Forelimb muscle (tissue), 1 donor: ENCODE data around the gene ELF2. TPM values are rescaled to one million over a fixed set of nuclear protein-coding genes. Genes with fewer than 3 reads are reported as not detected.
A peak's percentile ranks its signal among the peaks of the same experiment; 100 is the strongest.
"Not testable (repeated sequence)": the region's sequence is repeated elsewhere in the genome, so short reads cannot be mapped to it uniquely, and the experiment has no call there.

Experiments used
- DNase-seq: peaks from one replicate; pipeline ENCODE4 v3.0.0-alpha.2; 2013; ENCODE audit warnings: low read depth
- polyA plus RNA-seq: library from polyadenylated mRNA; unstranded; fragments of 120-200 nt; gene quantifications from one replicate; pipeline ENCODE4 v1.2.1, GENCODE V29; 2013; ENCODE audit not compliant: insufficient read length

ELF2 gene
- polyA plus RNA-seq, 1 donor, result 45.7 TPM

DNA sequence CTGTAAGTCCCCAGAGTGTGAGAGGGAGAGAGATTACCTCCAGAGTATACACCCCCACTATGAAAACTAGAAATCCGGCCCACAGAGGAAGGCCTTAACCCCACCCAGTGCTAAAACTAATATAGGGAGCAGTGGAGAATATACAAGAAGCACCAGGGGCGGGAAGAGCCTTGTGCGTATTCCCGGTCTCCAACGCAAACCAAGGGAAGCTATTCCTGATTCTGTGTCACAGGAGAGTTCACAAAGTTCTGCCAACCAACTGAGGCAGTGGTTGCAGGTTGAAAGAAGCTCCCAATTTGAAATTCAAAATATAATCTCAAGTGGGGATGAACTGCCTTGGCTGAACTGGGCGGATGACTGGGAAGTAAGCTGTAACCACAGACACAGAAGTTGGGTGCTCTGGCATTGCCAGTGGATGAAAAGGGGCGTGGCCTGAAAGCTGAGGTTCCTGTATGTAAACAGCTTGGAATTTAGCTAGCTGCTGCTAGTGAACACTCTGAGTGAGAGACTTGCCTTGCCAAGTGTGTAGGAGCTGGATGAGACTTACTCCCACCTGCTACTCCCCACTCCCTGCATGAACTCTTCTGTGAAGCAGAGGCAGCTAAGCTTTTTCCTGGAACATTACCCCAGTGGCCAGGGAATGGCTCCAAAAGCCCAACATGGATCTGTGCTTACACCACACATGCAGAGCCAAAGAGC is 32.7 kb downstream of the ELF2 start:
- no peak for DNase-seq

DNA sequence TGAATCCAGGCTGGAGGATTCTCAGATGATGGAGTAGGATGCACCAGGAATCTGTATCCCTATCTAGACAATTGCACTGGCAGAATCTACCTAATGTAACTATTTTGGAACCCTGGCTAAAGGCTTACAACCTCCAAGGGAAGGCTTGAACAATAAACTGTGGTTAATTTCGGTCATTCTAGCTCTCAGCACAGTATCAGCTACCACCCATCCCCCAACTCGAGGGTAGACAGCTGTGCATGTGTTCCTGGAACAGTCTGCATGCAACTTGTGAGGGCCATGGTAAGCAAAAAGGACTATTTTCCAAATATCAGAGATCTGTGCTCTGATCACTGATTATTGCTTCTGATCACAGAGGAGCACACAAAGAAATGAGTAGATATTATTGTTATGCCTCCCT is 34.0 kb downstream of the ELF2 start:
- no peak for DNase-seq

DNA sequence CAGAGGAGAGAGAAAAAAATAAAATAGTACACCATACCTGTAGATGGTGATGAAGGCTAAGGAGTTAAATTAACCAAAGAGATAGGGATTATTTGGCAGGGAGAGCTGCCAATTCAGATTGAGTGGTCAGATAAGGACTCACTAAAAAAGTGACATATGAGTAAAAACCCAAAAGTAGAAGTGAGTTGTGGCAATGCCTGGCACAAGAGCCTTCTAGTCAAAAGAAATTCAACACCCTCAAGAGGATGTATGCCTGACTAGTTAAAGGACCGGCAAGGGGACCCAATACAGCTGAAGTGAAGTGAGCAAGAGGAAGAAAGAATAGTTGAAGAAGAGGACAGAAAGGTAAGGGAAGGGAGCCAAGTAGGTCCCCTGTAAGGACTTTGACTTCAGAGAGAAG is 34.9 kb downstream of the ELF2 start:
- DNase-seq, result no peak

DNA sequence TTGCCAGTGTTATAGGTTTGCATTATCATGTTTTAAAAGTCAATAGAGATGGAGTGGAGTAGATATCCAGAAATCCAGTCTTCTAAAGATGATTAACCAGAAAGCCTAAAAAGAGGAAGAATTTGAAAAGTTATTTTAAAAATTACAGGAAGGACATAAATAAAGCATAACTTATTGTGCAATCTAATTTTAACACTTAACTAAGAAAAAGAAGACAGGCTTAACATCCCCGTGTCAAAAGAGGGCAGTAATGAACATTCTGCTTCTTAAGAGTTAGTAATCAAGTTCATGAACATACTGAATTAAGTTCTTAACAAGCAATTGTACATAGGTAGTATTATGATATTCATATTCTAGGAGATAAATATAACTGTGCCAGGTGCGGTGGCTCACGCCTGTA is 39.3 kb downstream of the ELF2 start:
- DNase-seq, result no peak

DNA sequence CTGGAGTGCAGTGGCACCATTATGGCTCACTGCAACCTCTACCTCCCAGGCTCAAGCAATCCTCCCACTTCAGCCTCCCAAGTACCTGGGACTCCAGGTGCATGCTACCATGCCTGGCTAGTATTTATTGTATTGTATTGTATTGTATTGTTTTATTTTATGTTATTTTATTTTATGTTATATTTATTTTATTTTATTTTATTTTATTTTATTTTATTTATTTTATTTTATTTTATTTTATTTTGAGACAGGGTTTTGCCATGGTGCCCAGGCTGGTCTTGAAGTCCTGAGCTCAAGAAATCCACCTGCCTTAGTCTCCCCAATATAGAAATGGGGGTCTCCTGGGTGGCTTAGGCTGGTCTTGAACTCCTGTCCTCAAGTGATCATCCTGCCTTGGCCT is 42.6 kb downstream of the ELF2 start:
- DNase-seq, result no peak

DNA sequence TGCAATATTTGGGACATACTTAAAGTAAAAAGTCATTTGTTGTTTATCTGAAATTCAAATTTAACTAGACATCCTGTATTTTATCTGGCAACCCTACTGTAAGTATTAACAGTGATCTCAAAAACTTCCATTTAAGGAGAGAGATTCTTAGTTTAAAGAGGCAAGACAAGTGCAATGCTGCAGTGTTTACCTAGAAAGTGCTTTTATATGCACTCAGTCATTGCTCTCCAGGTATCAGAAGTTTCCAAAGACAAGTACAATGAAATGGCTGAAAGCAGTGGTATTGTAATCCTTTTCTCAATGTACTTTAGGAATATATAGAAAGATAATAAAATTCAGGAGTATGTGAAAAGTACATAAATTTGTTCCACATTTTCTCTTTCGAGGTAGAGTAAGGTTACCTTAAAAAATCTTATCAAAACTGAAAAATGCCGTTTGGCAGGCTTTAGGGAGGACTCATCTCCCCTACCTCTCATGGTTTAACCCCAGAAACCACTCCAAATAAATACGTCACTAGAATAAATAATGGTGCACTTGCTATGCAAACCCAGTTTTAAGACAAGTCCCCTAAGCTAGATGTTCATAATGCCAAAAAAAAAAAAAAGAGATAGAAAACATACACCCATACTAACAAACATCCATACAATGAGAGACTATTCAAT is 45.7 kb downstream of the ELF2 start:
- DNase-seq, result no peak

DNA sequence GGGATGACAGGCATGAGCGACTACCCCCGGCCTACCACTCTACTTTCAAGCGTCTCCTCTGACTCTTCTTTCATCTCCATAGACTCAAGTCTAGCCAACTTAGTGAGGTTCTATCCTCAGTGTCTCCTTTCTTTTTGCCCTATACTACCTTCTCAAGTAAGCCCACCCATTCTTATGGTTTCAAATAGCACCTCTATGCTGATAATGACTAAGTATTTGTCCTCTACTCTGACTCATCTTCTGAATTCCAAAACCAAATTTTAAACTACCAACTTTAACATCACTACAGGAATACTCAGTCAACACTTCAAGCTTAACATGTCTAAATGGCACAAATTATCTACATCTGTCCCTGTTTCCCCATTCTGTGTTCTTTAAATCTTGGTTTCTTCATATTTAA is 47.8 kb downstream of the ELF2 start:
- no peak for DNase-seq

DNA sequence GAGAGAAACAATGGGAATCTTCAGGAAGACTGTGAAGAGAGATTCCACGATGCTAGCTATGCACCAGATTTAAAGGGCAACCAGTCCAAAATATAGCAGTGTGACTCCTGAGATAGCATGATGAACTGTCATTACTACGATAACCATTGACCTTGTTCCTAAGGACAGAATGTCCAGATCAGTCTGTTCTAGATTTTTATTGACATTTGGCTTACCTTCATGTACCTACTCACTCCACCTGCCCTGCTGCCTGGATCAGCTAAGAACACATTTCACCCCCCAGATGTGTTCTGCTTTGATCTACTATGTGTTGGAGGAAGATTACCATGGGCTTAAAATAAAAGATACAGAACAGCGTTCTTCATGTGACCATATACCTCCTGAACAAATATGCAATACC is 50.1 kb downstream of the ELF2 start:
- no peak for DNase-seq

DNA sequence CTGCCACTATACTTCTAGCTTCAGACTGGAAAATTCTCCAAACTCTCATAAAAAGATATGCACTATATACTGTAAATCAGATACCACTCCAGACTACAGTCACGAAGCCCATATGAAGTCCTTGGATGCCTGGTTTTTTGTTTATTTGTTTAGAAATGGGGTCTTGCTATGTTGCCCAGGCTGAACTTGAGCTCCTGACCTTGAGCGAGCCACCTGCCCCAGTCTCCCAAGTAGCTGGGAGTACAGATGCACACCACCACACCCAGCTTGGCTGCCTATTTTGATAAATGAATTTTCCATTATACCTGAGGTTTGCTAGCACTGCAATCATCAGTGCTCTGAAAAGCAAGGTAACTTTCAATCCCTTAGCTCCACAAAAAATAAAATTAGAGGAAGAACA is 53.1 kb downstream of the ELF2 start:
- no peak for DNase-seq

DNA sequence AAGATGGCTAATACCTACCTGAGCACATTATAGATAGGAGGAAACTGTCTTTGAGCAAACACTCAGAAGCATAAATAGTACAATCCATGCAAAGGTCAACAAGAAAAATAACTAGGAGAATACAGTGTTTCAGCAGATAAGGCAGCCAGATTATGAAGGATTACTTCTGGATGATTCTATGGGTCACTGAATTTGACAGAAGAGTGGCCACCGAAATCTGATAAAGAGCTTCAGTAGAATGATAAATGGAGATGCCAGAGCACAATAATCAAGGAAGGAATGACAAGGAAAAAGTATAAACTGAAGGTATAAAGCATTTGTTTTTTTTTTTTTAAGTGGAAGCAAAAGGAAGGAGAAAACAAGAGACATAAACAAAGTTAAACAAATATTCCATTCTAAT is 58.7 kb downstream of the ELF2 start:
- DNase-seq, result no peak

DNA sequence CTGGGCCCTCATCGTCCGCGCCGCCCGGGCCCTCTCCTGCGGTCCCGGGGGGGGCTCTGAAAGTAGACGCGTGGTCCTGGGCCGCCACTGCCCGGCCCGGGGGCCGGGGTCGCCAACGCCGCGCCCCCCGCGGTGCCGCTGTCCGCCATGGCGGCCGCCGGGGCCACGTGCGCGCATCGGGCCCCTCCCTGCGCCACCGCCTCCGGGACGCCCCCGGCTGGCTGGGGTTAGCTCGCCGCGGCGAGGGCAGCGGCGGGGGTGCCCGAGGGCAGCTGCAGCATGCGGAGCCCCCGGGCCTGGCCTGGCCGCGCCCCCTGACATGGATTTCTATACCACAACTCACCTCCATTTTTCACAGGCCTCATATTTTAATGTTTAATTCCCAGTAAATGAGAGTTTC is 61.8 kb downstream of the ELF2 start:
- DNase-seq, result no peak

DNA sequence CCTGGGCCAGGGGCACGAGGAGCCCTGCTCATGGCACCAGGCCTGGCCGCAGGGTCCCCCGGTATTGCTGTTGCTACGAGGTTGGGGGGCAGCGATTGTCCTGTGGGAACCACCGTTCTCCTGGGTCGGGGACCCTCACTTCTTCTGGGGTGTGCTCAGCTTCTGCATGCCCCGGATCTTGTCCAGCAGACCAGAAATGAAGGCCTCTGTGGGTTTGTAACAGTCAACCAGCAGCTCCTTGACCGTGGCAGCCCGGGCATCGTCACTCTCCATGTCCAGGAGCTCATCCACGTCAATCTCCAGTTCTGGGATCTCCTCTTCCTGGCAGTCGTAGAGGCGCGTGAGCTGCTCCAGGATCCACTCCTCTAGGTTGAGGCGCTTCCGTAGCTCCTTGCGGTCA is 62.2 kb downstream of the ELF2 start:
- DNase-seq, result not testable (repeated sequence)

DNA sequence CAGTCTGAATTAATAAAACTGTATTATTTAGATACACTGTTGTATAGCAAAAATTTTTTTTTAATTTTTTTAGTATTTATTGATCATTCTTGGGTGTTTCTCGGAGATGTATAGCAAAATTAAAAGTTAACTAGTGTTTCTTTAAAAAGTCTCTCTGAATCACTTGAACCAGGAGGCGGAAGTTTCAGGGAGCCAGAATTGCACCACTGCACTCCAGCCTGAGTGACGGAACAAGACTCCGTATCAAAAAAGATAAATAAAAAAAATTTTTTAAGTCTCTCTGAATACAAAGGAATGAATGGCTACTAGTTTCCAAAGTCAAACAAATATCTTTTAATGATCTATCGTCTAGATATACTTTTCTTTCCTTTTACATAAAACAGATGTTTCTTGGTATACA is 64.4 kb downstream of the ELF2 start:
- no peak for DNase-seq

DNA sequence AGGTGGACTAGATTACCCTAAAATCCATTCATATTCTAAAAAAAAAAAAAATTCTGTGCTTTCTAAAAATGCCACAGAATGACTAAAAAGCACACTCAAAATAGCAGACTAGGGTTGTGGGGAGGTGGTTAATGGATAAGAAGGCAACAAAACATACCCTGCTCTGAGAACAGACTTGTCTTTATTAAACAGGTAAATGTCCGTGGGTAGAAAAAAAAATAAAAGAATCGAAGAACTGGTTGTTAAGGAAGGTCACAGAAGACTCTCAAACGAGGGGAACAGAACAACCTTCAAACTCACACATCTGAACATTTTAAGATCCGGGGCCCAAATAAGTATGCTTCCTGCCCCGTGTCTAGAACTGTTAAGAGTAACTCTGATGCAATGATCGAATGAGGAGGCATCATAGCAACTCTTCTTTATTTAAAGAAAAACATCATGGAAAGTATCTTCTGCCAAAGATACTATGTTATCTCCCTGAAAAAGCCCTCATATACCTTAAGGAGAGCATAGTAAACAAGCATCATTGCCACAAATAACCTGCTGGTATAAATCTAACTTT is 68.4 kb downstream of the ELF2 start:
- no peak for DNase-seq

DNA sequence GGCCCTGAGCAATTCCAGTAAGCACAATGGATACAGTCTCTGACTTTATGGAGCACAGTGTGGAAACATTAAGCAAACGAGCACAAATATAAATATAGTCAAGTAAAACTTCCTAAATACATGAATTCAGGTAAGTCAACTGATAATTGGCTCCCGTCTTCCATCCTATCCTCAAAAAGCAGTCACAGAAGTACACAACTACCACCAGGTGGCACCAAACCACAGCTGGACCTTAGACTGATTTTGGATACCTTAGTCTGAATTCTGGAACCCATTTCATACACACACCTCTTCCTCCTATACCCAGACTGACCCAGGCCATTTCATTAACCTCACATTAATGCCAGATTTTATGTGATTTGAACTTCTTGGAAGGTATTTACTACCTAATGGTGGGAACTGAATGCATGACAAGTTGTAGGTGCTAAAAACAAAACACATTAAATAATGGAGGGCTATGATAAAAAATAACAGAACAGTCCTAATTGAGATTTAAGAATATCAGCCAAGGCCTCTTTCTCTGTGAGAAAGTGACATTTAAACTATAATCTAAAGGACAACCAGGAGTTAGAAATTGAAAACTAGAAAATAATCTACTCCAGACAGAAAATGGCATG is 77.5 kb downstream of the ELF2 start:
- peak; percentile 76 for DNase-seq

DNA sequence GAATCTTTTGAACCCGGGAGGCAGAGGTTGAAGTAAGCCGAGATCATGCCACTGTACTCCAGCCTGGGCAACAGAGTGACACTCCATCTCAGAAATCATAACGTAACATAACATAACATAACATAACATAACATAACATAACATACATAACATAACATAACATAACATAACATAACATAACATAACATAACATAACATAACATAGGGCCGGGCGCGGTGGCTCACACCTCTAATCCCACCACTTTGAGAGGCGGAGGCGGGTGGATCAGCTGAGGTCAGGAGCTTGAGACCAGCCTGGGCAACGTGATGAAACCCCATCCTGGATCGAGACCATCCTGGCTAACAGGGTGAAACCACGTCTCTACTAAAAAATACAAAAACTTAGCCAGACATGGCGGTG is 84.7 kb downstream of the ELF2 start:
- DNase-seq, result no peak

DNA sequence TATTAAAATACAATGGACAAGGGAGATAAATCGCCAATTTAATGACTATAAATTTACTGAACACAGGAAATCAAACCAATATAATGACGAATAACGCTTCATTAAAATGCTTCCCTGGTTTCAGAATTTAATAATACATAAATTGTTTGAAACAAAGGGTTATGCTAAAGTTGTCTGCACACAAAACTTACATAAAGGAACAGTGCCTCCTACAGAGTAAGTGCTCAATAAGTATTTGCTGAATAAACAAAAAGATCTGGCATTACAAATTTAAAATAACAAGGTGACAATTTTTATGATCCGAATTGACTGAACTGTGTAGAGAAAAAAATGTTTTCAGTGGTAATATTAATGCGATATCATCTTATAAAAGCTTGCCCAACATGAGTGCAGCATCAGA is 91.9 kb downstream of the ELF2 start:
- DNase-seq, result peak; percentile 6

DNA sequence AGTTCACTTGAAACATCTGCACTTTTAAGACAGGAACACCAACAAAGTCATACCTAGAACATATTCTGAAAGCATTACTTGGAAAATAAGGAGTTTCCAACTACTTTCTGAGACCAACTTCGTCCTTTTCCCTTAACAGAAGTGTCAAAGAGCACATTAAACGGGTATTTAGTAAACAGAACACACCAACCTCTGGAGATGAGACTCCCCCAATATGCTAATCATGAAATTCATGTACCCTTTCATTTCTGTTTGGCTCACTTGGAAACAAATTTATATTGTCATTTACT is 92.3 kb downstream of the ELF2 start:
- no peak for DNase-seq

DNA sequence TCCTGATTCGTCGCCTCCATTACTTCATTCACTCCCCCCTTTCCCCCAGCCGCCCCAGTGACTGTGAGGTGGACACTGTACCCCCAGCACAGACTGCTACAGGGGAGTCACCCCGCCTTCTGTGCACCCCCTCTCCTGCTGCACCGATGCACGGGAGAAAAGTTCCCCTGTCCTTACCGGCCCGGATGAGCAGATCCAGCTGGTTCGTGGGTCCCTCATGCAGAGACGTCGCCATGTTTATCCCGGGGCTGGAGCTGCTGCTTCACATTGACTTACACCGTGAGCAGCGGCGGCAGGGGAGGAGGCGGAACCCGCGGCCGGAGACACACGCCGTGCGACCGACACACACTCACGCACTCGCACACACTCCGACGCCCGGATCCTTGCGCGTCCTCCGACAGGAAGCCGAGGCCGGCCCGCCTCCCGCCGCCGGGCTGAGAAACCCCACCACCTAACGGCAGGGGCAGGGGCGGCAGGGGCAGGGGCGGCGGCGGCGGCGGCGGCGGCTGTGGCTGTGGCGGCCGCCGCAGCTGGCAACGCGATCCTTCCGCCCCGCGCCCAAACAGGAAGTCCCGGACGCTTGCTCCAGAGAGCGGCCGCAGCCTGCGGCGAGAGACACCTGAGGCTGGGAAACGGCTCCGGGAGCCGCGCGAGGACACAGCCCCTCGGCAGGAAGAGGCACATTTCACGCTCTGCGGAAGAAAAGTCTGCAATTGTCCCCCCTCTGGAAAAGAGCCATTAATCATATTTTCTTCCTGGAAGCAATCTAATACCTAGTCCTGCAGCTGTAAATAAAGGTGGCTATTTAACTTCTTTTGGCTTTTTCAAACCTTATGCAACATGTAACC is 92.8 kb downstream of the ELF2 start:
- peak; percentile 56 for DNase-seq

DNA sequence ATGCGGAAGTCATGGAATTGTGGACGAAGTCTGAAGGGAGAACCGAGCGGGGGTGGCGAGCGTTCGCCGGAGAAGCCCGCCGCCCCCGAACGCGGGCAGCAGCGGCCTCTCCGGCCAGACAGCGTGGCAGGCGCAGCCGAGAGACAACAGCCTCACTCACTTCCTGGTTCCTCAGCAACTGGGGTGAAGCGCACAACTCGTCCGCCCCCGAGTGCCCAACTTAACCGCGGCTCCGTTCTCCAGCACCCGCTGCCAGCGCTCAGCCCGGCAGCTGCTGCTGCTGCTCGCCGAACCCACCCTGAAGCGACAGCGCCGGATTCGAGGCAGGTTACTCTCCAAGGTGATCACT is 93.4 kb downstream of the ELF2 start:
- peak; percentile 17 for DNase-seq

DNA sequence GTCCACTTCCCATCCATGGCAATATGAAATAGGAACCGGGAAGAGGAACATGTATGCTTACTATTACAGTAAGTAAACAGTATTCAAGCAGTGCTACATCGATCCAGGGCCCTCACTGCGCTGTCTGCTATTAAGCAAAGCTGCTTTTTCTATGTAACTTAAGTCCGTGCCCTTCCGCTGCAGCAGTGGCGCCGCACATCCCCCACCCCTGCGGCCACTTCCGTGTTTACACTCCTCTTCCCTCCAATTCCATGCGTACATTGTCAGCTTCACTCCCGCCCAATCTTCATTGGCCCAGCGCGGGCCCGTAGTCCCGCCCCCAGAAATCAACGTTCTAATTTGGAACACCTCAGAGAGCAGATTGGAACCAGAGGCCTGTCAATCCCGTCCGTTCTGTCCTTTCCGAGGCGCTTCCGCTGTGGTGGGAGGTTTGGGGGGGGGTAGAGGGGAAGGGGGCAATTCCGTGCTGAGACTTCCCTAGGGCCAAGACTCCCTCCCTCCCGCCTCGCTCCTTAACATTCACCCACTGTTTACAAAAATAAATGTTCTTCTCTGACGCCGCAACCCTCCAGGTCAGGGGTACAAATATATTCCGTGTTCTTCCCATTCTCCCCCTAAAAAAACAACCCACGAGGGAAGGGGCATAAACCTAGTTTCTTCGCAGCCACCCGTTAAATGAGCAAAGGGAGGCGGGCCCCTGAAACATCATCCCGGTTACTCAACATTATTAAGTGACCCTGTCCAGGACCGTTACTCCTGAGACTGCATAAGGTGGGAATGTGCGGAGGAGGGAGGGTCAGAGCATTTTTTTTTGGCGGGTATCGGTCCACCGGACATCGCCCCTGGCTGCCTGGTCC is 94.0 kb downstream of the ELF2 start:
- peak; percentile 96 for DNase-seq
